ENCODE results near the gene EPX. TPM values are rescaled to one million over a fixed set of nuclear protein-coding genes. Genes with fewer than 3 reads are reported as not detected.

The EPX gene
- total RNA-seq, 4 donors from 2014 or later, result not detected

- H3K27me3 ChIP-seq, result peaks cover 0 to 45% (median 0%) of the 10 kb centered on the region in 4 donors
- no peak for DNase-seq
- intact Hi-C loops (cut with DNase I), result no loop called here
Observed at GRCh38 chr17:58227733-58228132, 35.2 kb downstream of the EPX start.

GRCh38 chr17:58228679-58229078 lies 36.2 kb downstream of the EPX start:
- Histone ChIP-seq H3K9me3 (no peaks in the 10 kb centered on the region), H3K36me3 (no peaks in the 10 kb centered on the region), H3K27me3 (peaks cover 0 to 53% (median 0%) of the 10 kb centered on the region in 4 donors), H3K27ac (no peak overlapping the region), H3K4me3 (no peak overlapping the region), H3K4me1 (no peaks in the 10 kb centered on the region)
- TF ChIP-seq POLR2A (IDR thresholded peaks at IDR 0.05), result no peak
- TF ChIP-seq, protein P1, sequence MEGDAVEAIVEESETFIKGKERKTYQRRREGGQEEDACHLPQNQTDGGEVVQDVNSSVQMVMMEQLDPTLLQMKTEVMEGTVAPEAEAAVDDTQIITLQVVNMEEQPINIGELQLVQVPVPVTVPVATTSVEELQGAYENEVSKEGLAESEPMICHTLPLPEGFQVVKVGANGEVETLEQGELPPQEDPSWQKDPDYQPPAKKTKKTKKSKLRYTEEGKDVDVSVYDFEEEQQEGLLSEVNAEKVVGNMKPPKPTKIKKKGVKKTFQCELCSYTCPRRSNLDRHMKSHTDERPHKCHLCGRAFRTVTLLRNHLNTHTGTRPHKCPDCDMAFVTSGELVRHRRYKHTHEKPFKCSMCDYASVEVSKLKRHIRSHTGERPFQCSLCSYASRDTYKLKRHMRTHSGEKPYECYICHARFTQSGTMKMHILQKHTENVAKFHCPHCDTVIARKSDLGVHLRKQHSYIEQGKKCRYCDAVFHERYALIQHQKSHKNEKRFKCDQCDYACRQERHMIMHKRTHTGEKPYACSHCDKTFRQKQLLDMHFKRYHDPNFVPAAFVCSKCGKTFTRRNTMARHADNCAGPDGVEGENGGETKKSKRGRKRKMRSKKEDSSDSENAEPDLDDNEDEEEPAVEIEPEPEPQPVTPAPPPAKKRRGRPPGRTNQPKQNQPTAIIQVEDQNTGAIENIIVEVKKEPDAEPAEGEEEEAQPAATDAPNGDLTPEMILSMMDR (IDR thresholded peaks at IDR 0.05), result no peak
- no peak for DNase-seq
- 28 to 40% methylated on average over 2 to 3 of the region's 3 CpGs for WGBS, 2 donors
- intact Hi-C loops (cut with DNase I), result no loop called here

More at GRCh38 chr17:58227733-58228132, 35.2 kb downstream of the EPX start:
- 71 to 76% methylated on average over 3 of the region's 3 CpGs for WGBS, 2 donors
- Histone ChIP-seq H3K27ac (no peak overlapping the region), H3K9me3 (no peaks in the 10 kb centered on the region), H3K4me1 (no peaks in the 10 kb centered on the region), H3K4me3 (no peak overlapping the region), H3K36me3 (no peaks in the 10 kb centered on the region)
- TF ChIP-seq, protein P1 (IDR thresholded peaks at IDR 0.05), result no peak
- no peak for TF ChIP-seq POLR2A (IDR thresholded peaks at IDR 0.05)

- intact Hi-C loops (cut with DNase I), result no loop called here
- H3K36me3 ChIP-seq, result no peaks in the 10 kb centered on the region
- WGBS, 2 donors, result 55 to 100% methylated on average over 1 of the region's 1 CpG
- DNase-seq, result no peak
- no peaks in the 10 kb centered on the region for H3K9me3 ChIP-seq
- no peak overlapping the region for H3K4me3 ChIP-seq
- no peak for TF ChIP-seq POLR2A (IDR thresholded peaks at IDR 0.05)
- TF ChIP-seq, protein P1 (IDR thresholded peaks at IDR 0.05), result no peak
- peaks cover 0 to 60% (median 0%) of the 10 kb centered on the region in 4 donors for H3K27me3 ChIP-seq
- H3K4me1 ChIP-seq, result no peaks in the 10 kb centered on the region
- H3K27ac ChIP-seq, result no peak overlapping the region
Observed at GRCh38 chr17:58229384-58229783, 36.9 kb downstream of the EPX start.

GRCh38 chr17:58229881-58230280 lies 37.4 kb downstream of the EPX start:
- Histone ChIP-seq H3K4me1 (no peaks in the 10 kb centered on the region), H3K27me3 (peaks cover 0 to 65% (median 0%) of the 10 kb centered on the region in 4 donors)
- no peak for DNase-seq

GRCh38 chr17:58231641-58232040 lies 39.1 kb downstream of the EPX start:
- Histone ChIP-seq H3K4me1 (no peaks in the 10 kb centered on the region), H3K4me3 (no peak overlapping the region), H3K27me3 (peaks cover 0 to 75% (median 0%) of the 10 kb centered on the region in 4 donors), H3K9me3 (no peaks in the 10 kb centered on the region), H3K36me3 (no peaks in the 10 kb centered on the region), H3K27ac (no peak overlapping the region)
- TF ChIP-seq, protein P1 (IDR thresholded peaks at IDR 0.05), result no peak
- TF ChIP-seq POLR2A (IDR thresholded peaks at IDR 0.05), result no peak
- WGBS, 2 donors, result 62 to 76% methylated on average over 2 of the region's 2 CpGs
- intact Hi-C loops (cut with DNase I), result no loop called here
- no peak for DNase-seq

More at GRCh38 chr17:58229881-58230280, 37.4 kb downstream of the EPX start:
- no peak overlapping the region for H3K27ac ChIP-seq
- H3K9me3 ChIP-seq, result no peaks in the 10 kb centered on the region
- WGBS, 2 donors, result 63 to 74% methylated on average over 4 of the region's 4 CpGs
- TF ChIP-seq POLR2A (IDR thresholded peaks at IDR 0.05), result no peak
- TF ChIP-seq, protein P1 (IDR thresholded peaks at IDR 0.05), result no peak
- no peak overlapping the region for H3K4me3 ChIP-seq
- intact Hi-C loops (cut with DNase I), result no loop called here
- no peaks in the 10 kb centered on the region for H3K36me3 ChIP-seq

Measured in esophagus squamous epithelium (tissue), 5 donors.